HG03095 (cell line): Measurements from ENCODE around the gene TIGAR.

Source experiments
- ATAC-seq: cut with Tn5 transposase; IDR thresholded peaks from one replicate; pipeline ENCODE4 v1.9.1; 2021; ENCODE audit warnings: moderate library complexity; ENCODE audit not compliant: unreplicated experiment

The TIGAR gene, protein sequence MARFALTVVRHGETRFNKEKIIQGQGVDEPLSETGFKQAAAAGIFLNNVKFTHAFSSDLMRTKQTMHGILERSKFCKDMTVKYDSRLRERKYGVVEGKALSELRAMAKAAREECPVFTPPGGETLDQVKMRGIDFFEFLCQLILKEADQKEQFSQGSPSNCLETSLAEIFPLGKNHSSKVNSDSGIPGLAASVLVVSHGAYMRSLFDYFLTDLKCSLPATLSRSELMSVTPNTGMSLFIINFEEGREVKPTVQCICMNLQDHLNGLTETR

DNA sequence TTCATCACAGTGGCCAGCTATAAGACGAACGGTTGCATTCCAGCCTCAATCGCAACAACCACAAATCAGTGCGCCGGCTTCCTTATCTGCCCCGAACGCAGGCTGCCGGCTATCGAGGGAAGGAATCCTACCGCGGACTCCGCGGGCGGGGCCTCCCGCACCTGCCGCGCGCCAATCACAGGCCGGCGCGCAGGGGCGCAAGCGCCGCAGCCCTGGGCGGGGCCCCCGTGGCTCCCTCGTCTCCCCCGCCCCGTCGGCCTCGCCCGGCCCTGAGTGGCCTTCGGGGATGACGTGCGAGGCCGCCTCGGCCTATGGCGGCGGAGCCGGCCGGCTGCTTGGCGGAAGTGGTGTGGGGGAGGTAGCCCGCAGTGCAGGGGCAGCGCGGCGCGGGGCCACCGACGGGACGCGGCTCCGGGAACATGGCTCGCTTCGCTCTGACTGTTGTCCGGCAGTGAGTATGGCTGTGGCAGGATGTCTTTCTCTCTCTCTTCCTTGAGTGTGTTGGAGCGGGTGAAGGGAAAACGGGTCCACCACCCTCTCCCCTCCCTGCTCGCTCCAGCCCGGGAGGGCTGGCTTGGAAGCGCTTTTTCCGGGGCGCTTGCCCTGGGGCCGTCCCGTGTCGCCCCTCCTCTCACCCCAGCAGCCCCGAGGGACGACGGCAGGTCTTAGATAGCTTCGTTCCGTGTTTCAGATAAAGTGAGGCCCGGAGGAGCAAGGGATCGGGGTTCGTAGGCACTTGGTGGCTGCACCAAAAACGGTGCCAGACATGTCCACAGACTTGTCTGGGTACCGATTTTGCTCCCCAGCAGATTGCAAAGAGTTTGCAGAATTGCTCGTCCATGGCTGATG lies at the start of gene TIGAR:
Gene TIGAR (plus strand): TSS at position 361 of the 849 bp plus-strand sequence. CDS start 59 bp downstream, at position 420.
- ATAC-seq = peak; percentile 97

DNA sequence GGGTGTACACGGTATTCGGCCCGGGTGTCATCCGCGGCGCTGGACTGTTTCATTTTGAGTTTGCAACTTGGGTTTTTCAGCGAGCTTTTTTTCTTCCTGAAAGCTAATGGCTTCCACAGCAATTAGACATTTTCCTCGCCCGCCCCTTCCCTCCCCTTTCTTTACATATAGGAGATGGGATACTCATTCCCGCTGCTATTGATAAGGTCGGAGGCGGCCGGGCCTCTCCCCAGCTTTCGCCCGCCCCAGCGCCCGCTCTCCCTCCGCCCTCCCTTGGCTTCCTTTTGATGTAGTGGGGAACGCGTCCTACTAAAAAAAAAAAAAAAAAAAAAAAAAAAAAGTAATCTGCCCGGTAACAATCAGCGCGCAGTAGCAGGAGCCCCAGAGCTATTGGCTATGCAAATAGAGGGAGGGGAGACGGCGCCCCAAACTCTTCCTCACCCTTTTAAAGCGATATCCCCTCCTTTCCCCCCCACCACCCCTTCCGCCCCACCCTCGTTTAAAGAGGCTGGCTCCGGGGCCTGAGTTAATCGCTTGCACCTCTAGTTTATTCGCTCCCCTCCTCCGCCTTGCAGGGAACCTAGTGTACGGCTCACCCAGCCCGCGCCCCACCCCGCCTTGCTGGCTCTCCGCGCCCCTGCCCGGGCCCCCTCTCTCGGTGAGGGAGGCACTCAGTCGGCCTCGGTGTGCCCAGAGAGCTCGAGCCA lies 49.1 kb upstream of the TIGAR start:
- ATAC-seq = peak; percentile 32

DNA sequence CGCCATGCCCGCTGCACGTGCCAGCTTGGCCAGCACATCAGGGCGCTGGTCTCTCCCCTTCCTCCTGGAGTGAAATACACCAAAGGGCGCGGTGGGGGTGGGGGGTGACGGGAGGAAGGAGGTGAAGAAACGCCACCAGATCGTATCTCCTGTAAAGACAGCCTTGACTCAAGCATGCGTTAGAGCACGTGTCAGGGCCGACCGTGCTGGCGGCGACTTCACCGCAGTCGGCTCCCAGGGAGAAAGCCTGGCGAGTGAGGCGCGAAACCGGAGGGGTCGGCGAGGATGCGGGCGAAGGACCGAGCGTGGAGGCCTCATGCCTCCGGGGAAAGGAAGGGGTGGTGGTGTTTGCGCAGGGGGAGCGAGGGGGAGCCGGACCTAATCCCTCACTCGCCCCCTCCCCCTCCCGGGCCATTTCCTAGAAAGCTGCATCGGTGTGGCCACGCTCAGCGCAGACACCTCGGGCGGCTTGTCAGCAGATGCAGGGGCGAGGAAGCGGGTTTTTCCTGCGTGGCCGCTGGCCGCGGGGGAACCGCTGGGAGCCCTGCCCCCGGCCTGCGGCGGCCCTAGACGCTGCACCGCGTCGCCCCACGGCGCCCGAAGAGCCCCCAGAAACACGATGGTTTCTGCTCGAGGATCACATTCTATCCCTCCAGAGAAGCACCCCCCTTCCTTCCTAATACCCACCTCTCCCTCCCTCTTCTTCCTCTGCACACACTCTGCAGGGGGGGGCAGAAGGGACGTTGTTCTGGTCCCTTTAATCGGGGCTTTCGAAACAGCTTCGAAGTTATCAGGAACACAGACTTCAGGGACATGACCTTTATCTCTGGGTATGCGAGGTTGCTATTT lies 48.4 kb upstream of the TIGAR start:
- ATAC-seq = peak; percentile 2

DNA sequence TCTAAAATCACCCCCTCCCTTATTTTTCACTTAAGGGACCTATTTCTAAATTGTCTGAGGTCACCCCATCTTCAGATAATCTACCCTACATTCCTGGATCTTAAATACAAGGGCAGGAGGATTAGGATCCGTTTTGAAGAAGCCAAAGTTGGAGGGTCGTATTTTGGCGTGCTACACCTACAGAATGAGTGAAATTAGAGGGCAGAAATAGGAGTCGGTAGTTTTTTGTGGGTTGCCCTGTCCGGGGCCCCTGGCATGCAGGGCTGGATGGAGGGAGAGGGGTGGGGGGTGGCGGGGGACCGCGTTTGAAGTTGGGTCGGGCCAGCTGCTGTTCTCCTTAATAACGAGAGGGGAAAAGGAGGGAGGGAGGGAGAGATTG lies 47.8 kb upstream of the TIGAR start:
- no peak for ATAC-seq

DNA sequence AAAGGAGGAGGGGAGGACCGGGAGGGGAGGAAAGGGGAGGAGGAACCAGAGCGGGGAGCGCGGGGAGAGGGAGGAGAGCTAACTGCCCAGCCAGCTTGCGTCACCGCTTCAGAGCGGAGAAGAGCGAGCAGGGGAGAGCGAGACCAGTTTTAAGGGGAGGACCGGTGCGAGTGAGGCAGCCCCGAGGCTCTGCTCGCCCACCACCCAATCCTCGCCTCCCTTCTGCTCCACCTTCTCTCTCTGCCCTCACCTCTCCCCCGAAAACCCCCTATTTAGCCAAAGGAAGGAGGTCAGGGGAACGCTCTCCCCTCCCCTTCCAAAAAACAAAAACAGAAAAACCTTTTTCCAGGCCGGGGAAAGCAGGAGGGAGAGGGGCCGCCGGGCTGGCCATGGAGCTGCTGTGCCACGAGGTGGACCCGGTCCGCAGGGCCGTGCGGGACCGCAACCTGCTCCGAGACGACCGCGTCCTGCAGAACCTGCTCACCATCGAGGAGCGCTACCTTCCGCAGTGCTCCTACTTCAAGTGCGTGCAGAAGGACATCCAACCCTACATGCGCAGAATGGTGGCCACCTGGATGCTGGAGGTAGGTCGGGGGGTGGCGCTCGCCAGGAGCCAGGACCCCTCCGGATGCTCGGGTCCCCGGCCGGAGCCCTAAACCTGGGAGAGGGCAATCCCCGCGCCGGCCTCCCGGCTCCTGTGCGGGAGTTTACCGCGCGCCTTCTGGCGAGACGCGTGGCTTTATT lies 47.2 kb upstream of the TIGAR start, which contains the start of gene CCND2:
Gene CCND2 (plus strand): TSS at position 111 of the 744 bp plus-strand sequence. CDS start 279 bp downstream, at position 390.
- peak; percentile 30 for ATAC-seq

DNA sequence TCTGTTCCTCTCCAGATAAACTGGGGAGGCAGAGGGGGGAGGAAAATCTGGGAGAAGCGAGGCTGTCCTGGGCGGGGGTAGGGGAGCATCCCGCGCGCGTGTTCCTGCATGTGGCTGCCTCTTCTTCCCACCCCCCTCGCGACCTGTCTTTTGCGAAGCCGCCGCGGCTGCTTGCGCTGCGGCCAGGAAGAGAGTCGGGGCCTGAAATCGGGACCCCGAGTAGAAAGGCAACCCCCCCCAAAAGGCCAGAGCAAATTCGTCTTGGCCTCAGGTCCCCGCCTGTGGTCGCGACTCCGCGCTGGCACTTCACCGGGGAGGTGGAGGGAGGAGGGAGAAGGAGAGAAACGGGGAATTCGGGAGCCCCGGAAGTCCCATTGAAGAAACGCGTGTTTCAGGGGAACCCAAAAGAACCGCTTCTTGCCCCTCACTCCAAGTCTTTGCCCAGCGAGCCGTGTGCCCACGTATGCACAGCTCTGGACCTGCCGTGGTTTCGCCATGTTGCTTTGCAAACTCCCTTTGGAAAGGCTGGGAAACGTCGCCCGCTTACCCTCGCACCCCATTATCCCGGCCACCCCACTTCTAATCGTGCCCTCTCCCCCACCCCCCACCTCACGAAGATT lies 46.5 kb upstream of the TIGAR start:
- ATAC-seq = no peak

DNA sequence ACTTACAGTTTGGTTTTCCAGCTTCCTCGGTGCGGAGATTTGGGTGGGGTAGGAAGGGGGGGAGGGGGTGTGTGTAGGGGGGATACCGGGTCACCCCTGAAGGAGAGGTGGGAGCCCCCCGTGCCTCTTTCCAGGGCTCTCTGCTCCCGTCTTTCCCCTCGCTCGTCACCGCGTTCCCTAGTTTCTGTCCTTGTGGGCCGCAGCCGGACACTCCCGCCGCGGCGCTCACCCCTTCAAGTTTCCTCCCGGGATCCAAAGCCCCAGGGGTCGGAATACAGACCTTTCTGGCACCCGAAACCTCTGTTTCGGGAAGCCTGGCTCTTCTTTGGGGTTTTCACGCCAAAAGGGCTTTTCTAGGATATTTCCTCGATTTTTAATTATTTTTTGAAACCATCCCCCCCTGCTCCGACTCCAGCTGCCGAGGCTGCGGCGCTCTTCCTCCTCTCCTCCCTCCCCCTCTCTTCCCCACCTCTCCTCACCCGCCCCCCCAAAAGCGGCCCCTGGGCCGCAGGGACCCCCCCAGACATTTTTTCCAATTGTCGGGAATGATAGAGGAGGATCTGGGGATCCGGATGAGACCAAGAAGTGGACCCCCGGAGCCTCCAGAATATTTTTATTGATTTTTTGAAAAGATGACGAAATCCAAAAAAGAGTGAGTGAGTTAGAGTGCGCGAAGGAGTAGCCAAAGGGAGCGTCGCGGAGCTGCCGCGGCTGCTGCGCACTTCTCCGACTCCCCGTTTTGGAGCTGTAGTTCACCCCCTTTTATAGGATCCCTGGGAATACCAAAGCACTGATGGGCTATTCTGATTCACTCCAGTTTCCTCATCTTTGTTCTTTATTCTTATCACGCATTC lies 45.8 kb upstream of the TIGAR start:
- ATAC-seq = no peak

DNA sequence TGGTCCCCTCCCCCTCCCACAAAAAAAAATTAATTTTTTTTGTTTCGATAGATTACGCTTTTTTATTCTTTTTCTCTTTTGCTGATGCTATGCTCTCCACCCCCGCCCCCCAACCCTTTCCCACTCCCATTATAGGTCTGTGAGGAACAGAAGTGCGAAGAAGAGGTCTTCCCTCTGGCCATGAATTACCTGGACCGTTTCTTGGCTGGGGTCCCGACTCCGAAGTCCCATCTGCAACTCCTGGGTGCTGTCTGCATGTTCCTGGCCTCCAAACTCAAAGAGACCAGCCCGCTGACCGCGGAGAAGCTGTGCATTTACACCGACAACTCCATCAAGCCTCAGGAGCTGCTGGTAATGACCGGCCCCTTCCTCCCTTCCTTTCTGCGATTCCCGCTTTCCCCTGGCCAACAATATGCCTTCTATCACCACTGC lies 45.1 kb upstream of the TIGAR start:
- ATAC-seq = no peak

DNA sequence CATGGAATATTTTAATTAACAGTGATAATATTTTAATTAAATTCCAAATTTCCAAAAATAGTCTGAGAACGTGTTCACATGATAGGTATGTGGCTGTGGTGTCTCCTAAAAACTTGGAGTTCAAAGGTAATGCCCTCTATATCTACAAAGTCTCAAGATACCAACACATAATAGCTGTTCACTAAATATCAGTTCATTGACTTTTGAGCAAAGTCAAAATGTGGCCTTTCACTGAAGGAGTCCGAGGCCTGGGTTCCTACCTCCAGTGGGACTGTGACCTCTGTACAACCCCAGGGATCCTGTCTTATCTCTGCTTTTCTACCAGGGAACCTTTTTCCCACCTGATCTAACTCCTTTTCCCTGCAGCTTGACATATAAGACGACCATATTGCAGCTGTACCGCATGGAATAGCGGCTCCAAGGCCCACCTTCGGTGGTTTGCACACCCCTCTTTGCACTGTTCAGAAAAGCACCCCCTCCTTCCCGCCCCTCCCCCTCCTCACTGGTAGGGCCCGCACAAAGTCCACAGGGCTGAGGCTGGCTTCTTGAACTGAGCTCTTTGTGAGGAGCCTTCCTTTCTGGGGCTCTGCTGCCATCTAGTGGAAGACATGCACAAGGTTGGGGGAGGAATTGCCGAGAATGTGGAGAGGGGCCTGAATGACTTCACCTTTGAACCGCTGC lies 44.3 kb upstream of the TIGAR start:
- ATAC-seq = peak; percentile 42

DNA sequence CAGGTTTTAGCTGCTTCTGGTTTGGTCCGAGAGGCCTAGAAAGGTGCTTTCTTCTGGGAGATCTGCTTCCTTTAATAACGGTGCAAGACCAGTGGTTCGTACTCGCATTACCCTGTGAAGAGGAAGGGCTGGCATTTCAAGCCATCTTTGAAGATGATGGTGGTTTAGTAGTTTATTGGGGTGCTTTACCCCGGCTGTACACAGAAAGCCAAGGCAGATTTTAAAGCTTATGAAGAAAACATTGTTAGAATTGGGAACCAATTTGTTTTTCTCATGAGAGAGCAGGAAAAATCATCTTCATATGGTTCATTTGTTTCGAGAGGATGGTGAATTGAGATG lies 43.8 kb upstream of the TIGAR start:
- no peak for ATAC-seq

DNA sequence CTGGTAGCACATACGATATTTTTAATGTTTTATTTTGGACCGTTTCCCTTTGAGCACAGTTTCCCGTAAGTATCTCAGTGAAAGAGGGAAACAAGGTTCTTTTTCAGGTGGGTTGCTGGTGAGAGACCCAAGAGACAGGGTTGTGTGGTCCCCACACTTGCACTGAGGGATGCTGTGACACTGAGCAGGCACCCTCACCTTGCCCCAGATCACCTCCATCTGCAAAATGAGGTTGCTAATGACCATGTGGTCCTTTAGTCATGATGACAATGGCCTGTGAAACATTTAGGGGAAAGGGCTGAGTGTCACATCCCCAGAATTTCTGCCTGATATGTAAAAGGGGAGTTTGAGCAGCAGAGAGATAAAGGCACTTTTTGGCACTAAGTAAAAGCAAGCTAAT lies 43.2 kb upstream of the TIGAR start:
- no peak for ATAC-seq

DNA sequence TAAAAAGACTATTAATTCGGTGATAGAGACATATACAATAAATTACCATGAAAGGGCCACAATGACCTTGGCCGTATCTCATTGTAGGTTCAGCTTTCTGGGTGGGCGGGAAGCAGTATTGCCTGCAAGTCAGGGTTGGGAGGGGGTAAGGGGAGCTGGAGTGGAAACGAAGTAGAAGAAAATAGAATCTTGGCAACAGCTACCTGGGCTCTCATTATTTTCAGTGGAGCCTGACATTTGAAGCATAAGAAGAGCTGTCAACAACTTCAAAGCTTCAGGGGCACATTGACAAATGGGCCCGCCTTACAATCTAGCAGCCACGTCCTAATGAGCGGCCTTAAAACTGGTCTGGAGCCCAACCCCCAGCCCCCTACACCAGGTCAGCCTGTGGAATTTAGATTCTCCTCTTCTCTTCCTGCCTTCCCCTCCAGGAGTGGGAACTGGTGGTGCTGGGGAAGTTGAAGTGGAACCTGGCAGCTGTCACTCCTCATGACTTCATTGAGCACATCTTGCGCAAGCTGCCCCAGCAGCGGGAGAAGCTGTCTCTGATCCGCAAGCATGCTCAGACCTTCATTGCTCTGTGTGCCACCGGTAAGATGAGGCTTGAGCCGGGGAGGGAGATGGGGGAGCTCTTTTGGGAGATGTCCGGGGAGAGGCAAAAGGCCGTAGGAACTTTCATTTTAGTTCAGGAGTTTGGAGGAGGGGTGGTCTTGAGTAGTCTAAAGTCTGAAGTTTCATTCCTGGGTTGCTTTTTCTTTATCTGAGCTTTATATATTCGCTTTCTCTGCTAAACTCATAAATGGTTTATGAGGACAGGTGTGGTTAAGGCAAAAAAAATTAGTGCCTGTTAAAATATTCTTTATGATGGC lies 42.5 kb upstream of the TIGAR start:
- no peak for ATAC-seq

DNA sequence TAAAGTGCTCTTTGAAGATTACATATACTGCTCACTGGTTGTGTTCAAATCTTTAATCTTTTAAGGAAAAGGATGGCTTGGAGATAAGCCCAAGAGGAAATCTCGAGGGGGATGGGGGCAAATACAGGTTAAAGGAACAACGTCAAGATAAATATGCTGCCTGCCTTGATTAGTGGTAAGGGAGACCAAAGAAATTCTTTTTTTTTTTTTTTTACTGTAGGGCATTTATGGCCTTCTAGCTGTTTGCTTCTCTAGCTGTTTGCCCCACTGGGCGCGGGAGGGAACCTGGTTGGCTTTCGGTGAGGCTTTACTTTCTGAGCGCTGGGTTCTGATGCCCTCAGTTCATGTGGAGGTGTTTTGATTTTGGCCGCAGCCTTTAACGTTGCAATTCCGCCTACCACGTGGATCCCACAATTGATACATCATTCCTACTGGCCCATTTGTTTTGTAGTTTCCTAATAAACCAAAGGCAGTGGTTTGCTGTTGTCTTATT lies 41.8 kb upstream of the TIGAR start:
- no peak for ATAC-seq

DNA sequence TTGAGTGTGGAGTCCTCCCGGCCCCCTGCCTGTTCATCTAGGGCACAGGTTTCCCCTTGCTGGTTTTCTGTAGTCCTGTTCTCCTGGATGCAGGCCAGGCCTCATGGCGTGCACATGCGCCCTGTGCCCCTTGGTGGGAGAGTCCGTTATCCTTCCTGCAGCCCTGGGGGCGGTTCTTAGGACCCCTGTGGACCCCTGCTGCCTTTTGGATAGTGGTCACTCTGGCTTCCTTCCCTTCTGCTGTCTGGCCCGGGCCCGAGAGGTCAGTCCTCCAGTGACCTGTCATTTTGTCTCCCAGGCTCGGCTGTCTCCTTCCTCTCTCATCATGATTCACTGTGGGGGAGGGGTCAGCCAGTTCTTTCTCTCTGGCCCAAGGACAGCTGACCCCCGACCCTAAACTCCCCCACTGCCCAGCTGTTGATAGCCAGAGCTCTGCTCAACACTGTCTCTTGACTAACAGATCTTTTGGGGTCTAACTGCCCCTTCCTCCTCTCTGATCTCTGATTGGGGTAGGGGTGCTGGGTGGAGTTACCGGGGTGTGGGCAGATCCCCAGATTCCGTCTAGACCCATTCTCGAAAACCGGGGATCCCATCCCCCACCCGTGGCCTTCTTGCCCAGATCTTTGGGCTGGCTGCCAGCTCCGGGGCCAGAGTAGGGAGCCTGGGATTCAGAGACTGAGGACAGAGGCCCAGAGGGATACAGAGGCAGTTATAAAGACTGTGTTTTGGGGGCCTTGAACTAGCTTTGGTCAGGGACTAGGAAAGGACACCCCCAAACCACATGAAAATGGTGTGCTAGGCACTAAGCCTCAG lies 40.5 kb upstream of the TIGAR start:
- no peak for ATAC-seq

DNA sequence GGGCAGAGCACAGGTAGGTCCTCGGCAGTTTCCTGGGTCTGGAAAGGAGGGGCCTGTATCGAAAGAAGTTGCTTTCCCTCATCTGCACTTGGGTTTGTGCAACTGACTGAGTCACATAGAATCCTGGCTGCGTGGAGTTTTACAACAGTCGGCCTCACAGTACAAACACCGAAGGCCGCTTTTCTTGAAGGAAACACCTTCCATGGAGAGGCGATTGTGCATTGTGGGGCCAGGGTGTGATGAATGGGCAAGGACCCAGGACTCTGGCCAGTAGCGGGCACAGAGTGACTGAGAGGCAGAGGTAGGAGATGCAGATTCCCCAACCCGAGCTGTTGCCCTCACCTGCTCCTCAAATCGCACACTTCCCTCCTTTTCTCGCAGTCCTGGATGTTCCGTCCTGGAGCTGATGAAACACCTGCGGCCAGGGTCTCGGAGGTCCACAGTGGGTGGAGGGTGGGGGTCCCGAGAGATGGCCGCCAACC lies 39.8 kb upstream of the TIGAR start:
- ATAC-seq = no peak
